Right lobe of liver (tissue), 4 donors: ENCODE data around the gene CEBPZOS.

ENCODE experiments used
- POLR2A ChIP-seq: fragments of 450-650 bp; IDR thresholded peaks from one replicate; pipeline ENCODE4 v1.6.1; 2017; ENCODE audit warnings: antibody characterized with exemption, mild to moderate bottlenecking
- TF ChIP-seq, protein P1 (sequence below), 4 donors: fragments of 200-600 bp in 3 of 4; fragments of 450-650 bp in 1 of 4; IDR thresholded peaks; one replicate each; pipeline versions ENCODE4 v1.5.1 to v1.8.0; 2016 to 2022; ENCODE audit warnings: antibody characterized with exemption in 4 of 4, mild to moderate bottlenecking in 2 of 4
- donor health status: DM: no; HTN: no; CAD: no.
- donor health status: DM: no; HTN: no; CAD: no.
- donor health status: DM: no; HTN: yes; CAD: no.

DNA sequence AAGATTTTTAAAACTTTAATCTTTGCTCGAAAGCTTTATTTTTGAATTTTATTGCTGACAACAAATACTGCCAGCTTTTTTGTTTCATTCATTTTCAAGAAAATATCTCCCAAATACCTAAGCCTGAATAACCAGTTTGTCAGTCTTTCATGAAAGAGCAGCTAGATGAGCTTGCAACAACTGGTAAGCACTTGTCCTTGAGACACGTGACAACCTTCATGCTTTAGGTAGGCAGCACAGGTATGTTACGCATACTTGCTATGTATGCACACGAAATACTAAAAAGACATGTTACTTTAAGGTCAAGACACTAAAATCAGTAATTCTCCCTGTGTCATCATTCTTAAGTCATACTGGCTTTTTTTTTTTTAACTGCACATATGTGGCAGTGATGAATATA is 22.8 kb downstream of the CEBPZOS start:
- TF ChIP-seq, protein P1, sequence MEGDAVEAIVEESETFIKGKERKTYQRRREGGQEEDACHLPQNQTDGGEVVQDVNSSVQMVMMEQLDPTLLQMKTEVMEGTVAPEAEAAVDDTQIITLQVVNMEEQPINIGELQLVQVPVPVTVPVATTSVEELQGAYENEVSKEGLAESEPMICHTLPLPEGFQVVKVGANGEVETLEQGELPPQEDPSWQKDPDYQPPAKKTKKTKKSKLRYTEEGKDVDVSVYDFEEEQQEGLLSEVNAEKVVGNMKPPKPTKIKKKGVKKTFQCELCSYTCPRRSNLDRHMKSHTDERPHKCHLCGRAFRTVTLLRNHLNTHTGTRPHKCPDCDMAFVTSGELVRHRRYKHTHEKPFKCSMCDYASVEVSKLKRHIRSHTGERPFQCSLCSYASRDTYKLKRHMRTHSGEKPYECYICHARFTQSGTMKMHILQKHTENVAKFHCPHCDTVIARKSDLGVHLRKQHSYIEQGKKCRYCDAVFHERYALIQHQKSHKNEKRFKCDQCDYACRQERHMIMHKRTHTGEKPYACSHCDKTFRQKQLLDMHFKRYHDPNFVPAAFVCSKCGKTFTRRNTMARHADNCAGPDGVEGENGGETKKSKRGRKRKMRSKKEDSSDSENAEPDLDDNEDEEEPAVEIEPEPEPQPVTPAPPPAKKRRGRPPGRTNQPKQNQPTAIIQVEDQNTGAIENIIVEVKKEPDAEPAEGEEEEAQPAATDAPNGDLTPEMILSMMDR (IDR thresholded peaks at IDR 0.05), result no peak
- no peak for TF ChIP-seq POLR2A
